Limb (tissue), 2 donors: ENCODE measurements around the gene SLC25A42.

ENCODE experiments used
- DNase-seq, 2 donors: peaks; one replicate each; pipeline ENCODE4 v3.0.0-alpha.2; 2016; ENCODE audit errors: extremely low spot score in 2 of 2

SLC25A42 gene

GRCh38 chr19:19160461-19161035 is 96.8 kb downstream of the SLC25A42 start:
- DNase-seq, result no peak

- DNase-seq, result no peak
Observed at GRCh38 chr19:19162495-19162894, 98.7 kb downstream of the SLC25A42 start.
